SU-DHL-6 (cell line): ENCODE results near the gene RTRAF.

Experiments used
- CTCF ChIP-seq: fragments of 200-600 bp; sonication (generic); IDR thresholded peaks from one replicate; pipeline ENCODE4 v1.5.1; 2017; ENCODE audit warnings: antibody characterized with exemption, mild to moderate bottlenecking, low read length, moderate library complexity; ENCODE audit not compliant: insufficient read depth, poor library complexity, severe bottlenecking
- EZH2phosphoT487 ChIP-seq: fragments of 200-600 bp; sonication (generic), shearing (Covaris generic); conservative IDR thresholded peaks from 2 replicates; pipeline ENCODE4 v1.6.1; 2018; ENCODE audit warnings: mild to moderate bottlenecking, antibody characterized with exemption, low read length, moderate library complexity, mixed read lengths

- TF ChIP-seq CTCF, result no peak
- no peak for TF ChIP-seq EZH2phosphoT487
Observed at GRCh38 chr14:52000696-52001095, 11.3 kb downstream of the RTRAF start.
